ENCODE measurements around the gene SLC19A3. TPM values are rescaled to one million over a fixed set of nuclear protein-coding genes. Genes with fewer than 3 reads are reported as not detected.

Gene SLC19A3
- total RNA-seq, result 0.17 and 0.59 TPM in 2 replicates

GRCh38 chr2:227717687-227718567 lies at the start of gene SLC19A3:
SLC19A3 (minus strand) TSS chr2:227718028; CDS start chr2:227702318, 15,710 bp downstream.

GRCh38 chr2:227745594-227745993 lies 27.8 kb upstream of the SLC19A3 start, which contains the start of gene SCYGR8:
SCYGR8 (plus strand) TSS chr2:227745894; CDS start chr2:227745894, 0 bp downstream.

DNA sequence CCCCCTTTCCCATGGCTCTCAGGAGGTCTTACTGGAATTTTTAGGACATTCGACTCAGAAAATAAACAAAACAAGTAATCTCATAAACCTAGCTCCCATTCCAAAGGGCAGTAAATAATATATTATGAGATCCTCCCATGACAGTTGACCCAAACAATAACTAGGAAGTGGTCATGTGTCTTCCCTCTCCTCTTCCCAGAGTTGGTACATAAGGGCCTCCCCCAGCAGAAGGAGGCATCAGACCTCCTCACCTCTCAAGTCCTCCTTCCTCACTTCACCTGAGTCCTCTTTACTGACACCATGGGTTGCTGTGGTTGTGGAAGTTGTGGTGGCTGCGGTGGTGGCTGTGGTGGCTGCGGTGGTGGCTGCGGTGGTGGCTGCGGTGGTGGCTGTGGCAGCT lies 10.2 kb upstream of the SLC19A3 start, which contains the start of gene SCYGR7:
Gene SCYGR7 (plus strand): TSS at position 301 of the 400 bp plus-strand sequence. CDS start 0 bp downstream, at position 301.

GRCh38 chr2:227724394-227725039 lies 6.7 kb upstream of the SLC19A3 start, which contains the start of gene SCYGR6:
SCYGR6 (minus strand) TSS chr2:227724757; CDS start chr2:227724757, 0 bp downstream.

DNA sequence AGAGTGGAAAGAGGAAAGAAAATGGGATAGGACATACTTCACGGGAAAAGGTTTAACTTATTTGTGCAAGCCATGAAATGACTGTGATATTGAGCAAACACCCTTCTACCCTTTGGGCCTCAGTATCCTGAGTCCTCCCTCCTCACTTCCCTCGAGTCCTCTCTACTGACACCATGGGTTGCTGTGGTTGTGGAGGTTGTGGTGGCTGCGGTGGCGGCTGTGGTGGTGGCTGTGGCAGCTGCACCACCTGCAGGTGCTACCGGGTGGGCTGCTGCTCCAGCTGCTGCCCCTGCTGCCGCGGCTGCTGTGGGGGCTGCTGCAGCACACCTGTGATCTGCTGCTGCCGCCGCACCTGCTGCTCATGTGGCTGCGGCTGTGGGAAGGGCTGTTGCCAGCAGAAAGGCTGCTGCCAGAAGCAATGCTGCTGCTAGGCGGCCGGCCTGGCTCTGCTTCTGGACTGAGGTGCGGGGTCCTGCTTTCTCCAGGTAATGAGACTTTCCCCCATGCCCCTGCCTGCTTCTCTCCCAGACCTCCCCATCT lies 51.1 kb downstream of the SLC19A3 start, which contains the start of gene SCYGR5:
Gene SCYGR5 (plus strand): TSS at position 174 of the 540 bp plus-strand sequence. CDS start 0 bp downstream, at position 174.

Other genes starting within 250 kb of the SLC19A3 start
- gene AGFG1, start 245.9 kb downstream of the SLC19A3 start, total RNA-seq, result 38.8 and 44.9 TPM in 2 replicates
- not detected in 2 replicates for gene SCYGR2, start 119.1 kb downstream of the SLC19A3 start, total RNA-seq
- gene SCYGR3, start 103.2 kb downstream of the SLC19A3 start, total RNA-seq, result not detected in 2 replicates
- not detected in 2 replicates for gene SCYGR4, start 100.5 kb downstream of the SLC19A3 start, total RNA-seq
- gene SCYGR5, start 51.2 kb downstream of the SLC19A3 start, total RNA-seq, result not detected in 2 replicates
- gene SCYGR6, start 6.7 kb upstream of the SLC19A3 start, total RNA-seq, result not detected in 2 replicates
- not detected in 2 replicates for gene SCYGR7, start 10.3 kb upstream of the SLC19A3 start, total RNA-seq
- gene SCYGR8, start 27.9 kb upstream of the SLC19A3 start, total RNA-seq, result not detected in 2 replicates
- gene CCL20, start 95.8 kb upstream of the SLC19A3 start, total RNA-seq, result 1.5 and 2.2 TPM in 2 replicates
- gene DAW1, start 153.6 kb upstream of the SLC19A3 start, total RNA-seq, result 4.9 and 6.5 TPM in 2 replicates